HG03354 (cell line): Measurements from ENCODE around the gene PLIN1.

ENCODE experiments used
- ATAC-seq: cut with Tn5 transposase; IDR thresholded peaks from one replicate; pipeline ENCODE4 v1.9.1; 2021; ENCODE audit warnings: mild to moderate bottlenecking; ENCODE audit not compliant: unreplicated experiment, poor library complexity, severe bottlenecking

PLIN1 gene

DNA sequence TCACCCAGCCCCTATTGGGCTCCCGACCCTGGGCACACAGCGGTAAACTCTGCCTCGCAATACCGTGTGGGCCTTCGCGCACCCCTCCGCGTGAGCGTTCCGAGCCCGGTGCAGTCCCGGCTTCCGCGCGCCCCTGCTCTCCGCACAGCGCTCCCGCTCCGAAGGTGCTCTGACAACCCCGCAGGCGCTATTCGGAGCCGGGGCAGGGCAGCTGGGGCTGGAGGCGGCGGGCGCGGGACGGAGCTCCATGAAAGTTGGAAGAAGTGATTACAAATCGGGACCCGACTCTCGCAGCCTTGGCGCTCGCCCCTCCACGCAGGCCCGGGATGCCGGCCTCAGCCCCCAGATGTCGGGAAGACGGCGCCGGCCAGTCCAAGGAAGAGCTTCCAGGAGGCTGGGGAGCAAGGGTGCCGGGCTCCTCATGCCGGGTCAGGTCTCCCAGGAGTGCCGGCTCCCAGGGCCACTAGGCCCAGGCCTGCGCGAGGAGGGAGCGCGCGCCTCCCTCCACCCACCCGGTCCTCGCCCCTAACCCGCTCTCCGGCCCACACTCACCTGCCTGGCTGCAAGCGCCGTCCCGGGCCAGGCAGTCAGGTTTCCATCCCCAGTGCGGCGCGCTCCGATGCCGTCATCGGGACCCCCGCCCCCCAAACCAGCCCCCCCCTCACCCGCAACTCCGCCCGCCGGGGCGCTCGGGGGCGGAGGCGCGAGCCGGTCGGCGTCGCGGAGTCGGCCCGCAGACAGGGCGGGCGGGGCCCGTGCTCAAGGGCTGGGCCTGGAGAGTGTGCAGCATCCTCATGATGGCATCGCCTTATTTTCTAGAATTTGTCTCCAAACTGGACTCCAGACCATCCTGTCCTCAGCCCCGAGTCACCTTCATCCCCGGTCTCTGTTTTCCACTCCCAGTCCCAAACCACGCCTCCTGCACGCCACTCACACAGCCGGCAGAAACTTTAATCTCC, 24.0 kb downstream of the PLIN1 start, which contains the start of gene KIF7:
KIF7 (minus strand) TSS at position 621 of the 959 bp plus-strand sequence. CDS start 2,537 bp downstream, outside the sequence.
- ATAC-seq, result no peak

- ATAC-seq, result no peak
Observed at GRCh38 chr15:89654301-89654761, 24.8 kb downstream of the PLIN1 start.

GRCh38 chr15:89653578-89653977, 25.6 kb downstream of the PLIN1 start:
- no peak for ATAC-seq

DNA sequence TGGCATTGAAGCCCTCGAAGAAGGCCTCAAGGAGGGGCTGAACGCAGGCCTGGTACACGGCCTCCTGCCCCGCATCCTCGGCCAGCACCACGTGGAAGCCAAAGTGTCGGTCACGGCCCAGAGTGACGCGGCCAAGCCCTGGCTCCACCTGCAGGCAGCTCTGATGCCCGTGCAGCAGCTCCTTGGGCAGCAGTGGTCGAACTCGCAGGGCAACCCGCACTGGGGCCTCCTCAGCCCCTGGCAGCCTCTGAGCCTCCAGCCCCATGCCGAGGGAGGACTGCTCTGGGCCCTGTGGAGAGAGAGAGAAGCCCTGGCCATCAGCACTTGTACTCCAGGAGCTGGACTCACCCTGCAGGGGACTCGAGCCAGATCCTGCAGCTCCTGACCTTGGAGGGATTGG, 26.5 kb downstream of the PLIN1 start:
- ATAC-seq, result no peak

DNA sequence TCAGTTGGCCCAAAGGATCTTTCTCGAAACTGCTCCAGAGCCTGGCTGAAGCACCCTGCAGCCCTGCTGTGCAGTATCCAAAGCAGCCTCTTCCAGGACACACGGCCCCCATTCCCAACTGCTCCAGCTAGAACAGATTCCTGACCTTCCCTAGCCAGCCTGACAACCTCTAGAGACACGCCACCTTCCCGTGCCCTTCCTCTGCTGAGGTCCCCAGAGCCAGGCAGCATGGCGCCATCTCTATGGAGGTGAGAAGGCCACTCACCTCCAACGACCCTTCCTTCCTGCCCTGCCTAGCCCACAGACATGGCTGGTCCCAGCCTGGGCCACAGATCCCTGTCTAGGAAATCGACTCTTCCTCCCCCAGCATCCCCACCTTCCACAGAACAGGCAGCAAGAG, 27.0 kb downstream of the PLIN1 start:
- ATAC-seq, result no peak

- ATAC-seq, result no peak
Observed at GRCh38 chr15:89649716-89650115, 29.5 kb downstream of the PLIN1 start.

GRCh38 chr15:89649013-89649625, 30.0 kb downstream of the PLIN1 start:
- ATAC-seq, result no peak

- no peak for ATAC-seq
Observed at GRCh38 chr15:89648106-89649012, 30.8 kb downstream of the PLIN1 start.

DNA sequence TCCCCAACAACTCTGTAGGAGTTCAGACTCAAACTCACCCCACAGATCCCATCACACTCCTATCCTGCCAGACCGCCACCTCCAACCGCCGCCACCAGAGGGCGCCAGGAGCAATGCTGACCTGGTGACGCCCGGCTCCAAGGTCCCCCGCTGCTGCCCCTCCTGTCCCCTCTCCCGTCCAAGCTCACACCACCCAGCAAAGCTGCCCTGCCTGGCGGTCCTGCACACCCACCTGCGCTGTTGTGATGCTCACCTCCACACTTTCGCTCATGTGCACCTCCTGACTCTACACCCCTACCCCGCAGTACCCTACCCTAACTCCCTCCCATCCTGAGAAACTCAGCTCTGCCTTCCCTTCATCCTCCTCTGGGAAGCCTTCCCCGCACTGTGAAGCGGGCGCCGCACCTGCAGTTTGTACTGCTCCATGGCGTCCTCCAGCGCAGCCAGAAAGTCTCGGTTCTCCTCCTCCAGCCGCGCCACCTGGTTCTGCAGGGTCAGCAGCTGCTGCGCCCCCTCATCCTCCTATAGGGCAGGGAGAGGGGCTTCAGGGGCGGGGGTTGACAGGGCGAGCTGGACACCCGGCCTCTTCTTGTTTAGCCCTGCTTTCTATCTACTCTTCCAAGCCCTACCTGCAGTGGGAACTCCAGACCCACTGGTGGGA, 31.8 kb downstream of the PLIN1 start:
- ATAC-seq, result no peak

GRCh38 chr15:89646416-89647141, 32.6 kb downstream of the PLIN1 start:
- no peak for ATAC-seq

DNA sequence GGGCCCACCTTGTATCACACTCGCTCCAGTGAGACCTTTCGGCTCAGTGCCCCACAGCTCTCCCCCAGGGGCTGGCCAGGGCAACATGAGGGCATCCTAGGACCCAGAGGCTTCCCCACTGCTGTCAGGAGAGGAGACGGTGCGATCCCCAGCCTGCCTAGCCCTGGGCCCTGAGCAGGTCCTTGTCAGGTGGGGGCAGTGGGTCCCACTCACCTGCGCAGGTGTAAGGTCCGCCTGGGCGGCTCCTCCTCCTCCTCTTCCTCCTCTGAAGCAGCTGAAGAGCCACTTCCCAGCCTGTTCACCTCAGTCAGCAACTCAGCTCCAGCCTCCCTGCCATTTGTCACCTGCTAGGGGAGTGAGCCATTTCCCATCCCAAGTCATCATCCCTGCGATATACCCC, 33.5 kb downstream of the PLIN1 start:
- no peak for ATAC-seq

GRCh38 chr15:89642106-89642505, 37.1 kb downstream of the PLIN1 start:
- no peak for ATAC-seq

- ATAC-seq, result no peak
Observed at GRCh38 chr15:89641053-89641452, 38.1 kb downstream of the PLIN1 start.

DNA sequence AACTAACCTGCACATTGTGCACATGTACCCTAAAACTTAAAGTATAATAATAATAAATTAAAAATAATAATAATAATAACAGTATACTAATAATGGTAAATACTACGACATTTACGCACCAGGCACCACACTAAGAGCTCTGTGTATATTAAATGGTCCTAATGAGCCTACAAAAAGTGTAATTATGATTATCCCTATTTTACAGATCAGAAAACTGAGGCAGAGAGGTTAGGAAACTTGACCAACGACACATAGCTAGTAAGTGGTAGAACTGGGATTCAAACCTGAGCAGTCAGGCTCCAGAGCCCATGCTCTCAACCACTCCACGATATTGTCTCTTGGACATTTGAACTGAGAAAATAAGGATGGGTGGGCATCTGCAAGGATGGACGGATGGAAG, 38.9 kb downstream of the PLIN1 start:
- no peak for ATAC-seq

- ATAC-seq, result no peak
Observed at GRCh38 chr15:89633585-89633984, 45.6 kb downstream of the PLIN1 start.

DNA sequence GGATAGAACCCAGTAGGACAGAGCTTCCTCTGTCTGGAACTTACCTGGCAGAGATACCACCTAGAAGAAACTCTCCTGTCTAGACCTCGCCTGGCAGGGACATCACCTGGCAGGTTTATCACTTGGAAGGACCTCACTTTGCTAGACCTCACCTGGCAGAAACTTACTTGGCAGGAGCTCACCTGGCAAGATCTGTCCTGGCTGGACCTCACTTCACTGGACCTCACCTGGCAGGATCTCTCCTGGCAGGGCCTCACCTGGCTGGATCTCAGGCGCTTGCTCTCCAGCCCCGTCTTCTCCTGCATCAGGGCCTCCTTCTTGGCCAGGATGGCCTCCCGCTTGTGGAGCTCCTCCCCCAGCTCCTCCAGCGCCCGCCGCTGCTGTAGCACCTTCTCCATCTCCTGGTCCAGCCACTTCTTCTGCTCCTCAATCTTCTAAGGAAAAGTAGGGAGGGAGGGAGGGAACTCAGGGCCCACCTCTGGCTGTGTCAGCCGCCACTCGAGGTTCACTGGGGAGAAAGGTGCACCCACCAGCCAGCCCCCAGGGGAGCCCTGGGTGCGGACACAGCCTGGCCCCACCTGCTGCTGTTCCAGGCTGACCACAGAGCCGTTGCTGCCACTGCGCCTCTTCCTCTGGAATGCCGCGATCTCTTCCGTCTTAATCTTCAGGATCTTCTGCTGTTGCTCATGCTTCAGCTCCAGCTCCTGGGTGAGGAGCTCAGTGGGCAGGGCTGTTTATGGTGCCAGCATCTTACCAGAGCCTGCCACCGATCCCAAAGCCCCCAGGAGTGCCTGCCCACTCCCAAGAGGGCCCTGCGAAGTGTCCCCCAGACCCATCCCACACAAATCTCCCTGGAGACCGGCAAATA, 46.4 kb downstream of the PLIN1 start:
- no peak for ATAC-seq

GRCh38 chr15:89631902-89632264, 47.3 kb downstream of the PLIN1 start:
- ATAC-seq, result no peak
